ENCODE results near the gene TMOD4. TPM values are rescaled to one million over a fixed set of nuclear protein-coding genes. Genes with fewer than 3 reads are reported as not detected.

The TMOD4 gene
- total RNA-seq, 1 experiment from 2014 or later = 1.3 TPM

- Histone ChIP-seq H3K9me3 (no peaks in the 10 kb centered on the region), H3K36me3 (ENCODE audit: control insufficient read depth, insufficient read depth, low read length) (peaks cover 1% of the 10 kb centered on the region; the same call in 1 of the 2 replicates), H3K4me1 (no peaks in the 10 kb centered on the region), H3K27me3 (replicated peaks; ENCODE audit: control insufficient read depth, insufficient read depth, low read length) (no peaks in the 10 kb centered on the region), H3K4me3 (ENCODE audit: low read depth, low read length) (no peak overlapping the region)
- intact Hi-C loops (cut with micrococcal nuclease; ENCODE audit: unreplicated experiment) = no loop called here
- DNase-seq = no peak
- CTCF ChIA-PET = interaction anchor here (1.3 kb wide), 1 partner anchor 80 kb away, joined by 4 read pairs; no protein-coding TSS in a partner anchor
- Mint-ChIP-seq H3K4me3 (ENCODE audit: unreplicated experiment) (no peak overlapping the region), H3K4me1 (ENCODE audit: low read depth, unreplicated experiment) (no peaks in the 10 kb centered on the region), H3K9me3 (ENCODE audit: unreplicated experiment) (no peaks in the 10 kb centered on the region), H3K27ac (ENCODE audit: unreplicated experiment) (no peak overlapping the region), H3K36me3 (ENCODE audit: insufficient read depth, unreplicated experiment) (peaks cover 54% of the 10 kb centered on the region), H3K27me3 (ENCODE audit: insufficient read depth, unreplicated experiment) (no peaks in the 10 kb centered on the region)
- POLR2A ChIA-PET = interaction anchor here (1.4 kb wide), 1 partner anchor 19 kb away, joined by 5 read pairs; the partner anchor contains the start of gene VPS72
- no TSS peak for BruUV-seq (replicated peaks)
- no peak for TF ChIP-seq CTCF (IDR thresholded peaks at IDR 0.05; ENCODE audit: insufficient read depth in 1 of 2, low read depth in 1 of 2, low read length in 1 of 2, severe bottlenecking in 1 of 2, unreplicated experiment in 1 of 2)
Observed at GRCh38 chr1:151171190-151171589, 4.6 kb downstream of the TMOD4 start.

- Mint-ChIP-seq H3K27ac (ENCODE audit: unreplicated experiment) (peak overlapping the region; percentile 96), H3K4me3 (ENCODE audit: unreplicated experiment) (peak overlapping the region; percentile 96), H3K27me3 (ENCODE audit: insufficient read depth, unreplicated experiment) (no peaks in the 10 kb centered on the region), H3K4me1 (ENCODE audit: low read depth, unreplicated experiment) (peaks cover 9% of the 10 kb centered on the region), H3K9me3 (ENCODE audit: unreplicated experiment) (no peaks in the 10 kb centered on the region), H3K36me3 (ENCODE audit: insufficient read depth, unreplicated experiment) (peaks cover 52% of the 10 kb centered on the region)
- TF ChIP-seq CTCF (IDR thresholded peaks at IDR 0.05; ENCODE audit: insufficient read depth in 1 of 2, low read depth in 1 of 2, low read length in 1 of 2, severe bottlenecking in 1 of 2, unreplicated experiment in 1 of 2) = no peak
- no peaks in the 10 kb centered on the region for H3K9me3 ChIP-seq
- no peak for DNase-seq
- intact Hi-C loops (cut with micrococcal nuclease; ENCODE audit: unreplicated experiment) = no loop called here
- CTCF ChIA-PET = interaction anchor here (0.6 kb wide), 1 partner anchor 98 kb away, joined by 3 read pairs; no protein-coding TSS in a partner anchor
- peak overlapping the region; percentile 62 for H3K4me3 ChIP-seq (ENCODE audit: low read depth, low read length)
- H3K27me3 ChIP-seq (replicated peaks; ENCODE audit: control insufficient read depth, insufficient read depth, low read length) = no peaks in the 10 kb centered on the region
- no TSS peak for BruUV-seq (replicated peaks)
- H3K4me1 ChIP-seq = no peaks in the 10 kb centered on the region
- POLR2A ChIA-PET = interaction anchor here (0.6 to 1.4 kb wide), 3 partner anchors 22 to 106 kb away, joined by 4 to 9 read pairs (median 4); partner anchors contain the start of gene VPS72
- H3K36me3 ChIP-seq (ENCODE audit: control insufficient read depth, insufficient read depth, low read length) = peaks cover 1% of the 10 kb centered on the region; the same call in 1 of the 2 replicates
Observed at GRCh38 chr1:151167116-151167515, 8.7 kb downstream of the TMOD4 start.

- intact Hi-C loops (cut with micrococcal nuclease; ENCODE audit: unreplicated experiment) = no loop called here
- ChIA-PET POLR2A (interaction anchor here (0.5 to 1.4 kb wide), 7 partner anchors 23 to 119 kb away, joined by 3 to 9 read pairs (median 4); partner anchors contain the start of genes PSMD4 and VPS72), CTCF (interaction anchor here (0.6 to 2.2 kb wide), 2 partner anchors 67 to 99 kb away, joined by 3 to 13 read pairs; no protein-coding TSS in a partner anchor)
- H3K27me3 ChIP-seq (replicated peaks; ENCODE audit: control insufficient read depth, insufficient read depth, low read length) = no peaks in the 10 kb centered on the region
- Mint-ChIP-seq H3K4me3 (ENCODE audit: unreplicated experiment) (peak overlapping the region; percentile 96), H3K27ac (ENCODE audit: unreplicated experiment) (peak overlapping the region; percentile 96), H3K36me3 (ENCODE audit: insufficient read depth, unreplicated experiment) (peaks cover 52% of the 10 kb centered on the region), H3K9me3 (ENCODE audit: unreplicated experiment) (no peaks in the 10 kb centered on the region), H3K27me3 (ENCODE audit: insufficient read depth, unreplicated experiment) (no peaks in the 10 kb centered on the region), H3K4me1 (ENCODE audit: low read depth, unreplicated experiment) (peaks cover 9% of the 10 kb centered on the region)
- H3K9me3 ChIP-seq = no peaks in the 10 kb centered on the region
- no peaks in the 10 kb centered on the region for H3K4me1 ChIP-seq
- H3K36me3 ChIP-seq (ENCODE audit: control insufficient read depth, insufficient read depth, low read length) = peaks cover 1% of the 10 kb centered on the region; the same call in 1 of the 2 replicates
- peak overlapping the region; percentile 62 for H3K4me3 ChIP-seq (ENCODE audit: low read depth, low read length)
- no peak for TF ChIP-seq CTCF (IDR thresholded peaks at IDR 0.05; ENCODE audit: insufficient read depth in 1 of 2, low read depth in 1 of 2, low read length in 1 of 2, severe bottlenecking in 1 of 2, unreplicated experiment in 1 of 2)
- no TSS peak for BruUV-seq (replicated peaks)
- peak in 1 of 2 experiments; percentile 23 for DNase-seq
Observed at GRCh38 chr1:151166505-151166956, 9.2 kb downstream of the TMOD4 start.
